B cell (primary cell): ENCODE measurements around the gene PLK2. TPM values are rescaled to one million over a fixed set of nuclear protein-coding genes. Genes with fewer than 3 reads are reported as not detected.

ENCODE experiments used
- ATAC-seq: fragments of 200-7000 bp; cut with Tn5 transposase; one replicate; pipeline ENCODE4 v1.10.0; 2021; ENCODE audit warnings: low read depth, mild to moderate bottlenecking, moderate number of reproducible peaks, moderate library complexity
- CTCF ChIA-PET: fragments of 350-600 bp; sonication (Branson Sonifier 250); formaldehyde crosslinking; loops from one replicate; lab custom pipeline; 2021; ENCODE audit warnings: antibody characterized with exemption, inconsistent platforms; lab: Charles Lee
- POLR2A ChIA-PET: fragments of 350-600 bp; sonication (Branson Sonifier 250); formaldehyde crosslinking; loops from one replicate; lab custom pipeline; 2021; ENCODE audit warnings: antibody characterized with exemption; lab: Charles Lee
- DNase-seq: peaks from one replicate; pipeline ENCODE4 v3.0.0; 2013
- H2AFZ ChIP-seq: 2 replicates; pipeline ENCODE4 v1.6.1; 2012; ENCODE audit warnings: mild to moderate bottlenecking, low read depth, low read length; ENCODE audit not compliant: insufficient read depth, poor library complexity, severe bottlenecking
- H3K27ac ChIP-seq, 2 donors: 1 replicate in 1 of 2; 2 replicates in 1 of 2; pipeline ENCODE4 v1.5.1; 2012 to 2013; ENCODE audit warnings: low read length in 2 of 2, mild to moderate bottlenecking in 2 of 2, moderate library complexity in 1 of 2
- H3K27me3 ChIP-seq, 4 experiments: fragments of 200-600 bp in 1 of 4; sonication (generic) in 1 of 4; replicated peaks in 1 of 4; 1 replicate in 2 of 4; 2 replicates in 2 of 4; pipeline versions ENCODE4 v1.6.1 to v1.7.0; 2013 to 2016; ENCODE audit warnings: low read length in 3 of 4, mild to moderate bottlenecking in 2 of 4, mixed read lengths in 1 of 4, moderate library complexity in 1 of 4; ENCODE audit not compliant: insufficient read depth in 4 of 4, control insufficient read depth in 3 of 4; ENCODE audit errors: control extremely low read depth in 1 of 4
- H3K36me3 ChIP-seq, 2 experiments: replicated peaks in 1 of 2; 1 replicate in 1 of 2; 2 replicates in 1 of 2; pipeline versions ENCODE4 v1.6.1 to v1.7.1; 2013; ENCODE audit warnings: low read length in 1 of 2; ENCODE audit not compliant: insufficient read depth in 2 of 2, control insufficient read depth in 1 of 2; ENCODE audit errors: control extremely low read depth in 1 of 2, extremely low read depth in 1 of 2
- H3K4me1 ChIP-seq, 2 donors: fragments of 200-600 bp in 1 of 2; sonication (generic) in 1 of 2; 1 replicate in 1 of 2; 2 replicates in 1 of 2; pipeline versions ENCODE4 v1.5.1 to v1.6.1; 2013 to 2017; ENCODE audit warnings: low read length in 2 of 2; ENCODE audit not compliant: control insufficient read depth in 2 of 2, insufficient read depth in 2 of 2
- H3K4me2 ChIP-seq: replicated peaks from 2 replicates; pipeline ENCODE3; 2012; ENCODE audit warnings: mild to moderate bottlenecking, low read depth, low read length; ENCODE audit not compliant: poor library complexity, severe bottlenecking
- H3K4me3 ChIP-seq, 5 experiments: fragments of 200-600 bp in 1 of 5; sonication (generic) in 1 of 5; 1 replicate in 3 of 5; 2 replicates in 2 of 5; pipeline versions ENCODE4 v1.5.1 to v1.7.0; 2011 to 2016; ENCODE audit warnings: low read length in 4 of 5, mild to moderate bottlenecking in 4 of 5, low read depth in 2 of 5, control low read depth in 1 of 5, moderate library complexity in 1 of 5; ENCODE audit not compliant: insufficient read depth in 1 of 5; ENCODE audit errors: control extremely low read depth in 1 of 5, extremely low read depth in 1 of 5
- H3K79me2 ChIP-seq: fragments of 200-600 bp; sonication (generic); one replicate; pipeline ENCODE4 v1.6.0; 2016; ENCODE audit warnings: low read length; ENCODE audit not compliant: control insufficient read depth, insufficient read depth
- H3K9ac ChIP-seq: fragments of 200-600 bp; sonication (generic); 2 replicates; pipeline ENCODE4 v1.6.1; 2017; ENCODE audit warnings: mild to moderate bottlenecking, low read length, moderate library complexity
- H3K9me3 ChIP-seq, 3 donors: one replicate each; pipeline versions ENCODE4 v1.6.1 to v1.7.1; 2013; ENCODE audit warnings: low read length in 2 of 3; ENCODE audit not compliant: control insufficient read depth in 2 of 3, insufficient read depth in 1 of 3; ENCODE audit errors: control extremely low read depth in 1 of 3
- H4K20me1 ChIP-seq: 2 replicates; pipeline ENCODE4 v1.6.0; 2012; ENCODE audit warnings: mild to moderate bottlenecking, low read length; ENCODE audit not compliant: insufficient read depth, control insufficient read depth, poor library complexity, severe bottlenecking
- H3K27ac Mint-ChIP-seq: one replicate; pipeline ENCODE4 v1.8.0; 2021; ENCODE audit warnings: mixed read lengths
- H3K27me3 Mint-ChIP-seq: one replicate; pipeline ENCODE4 v1.8.0; 2021; ENCODE audit warnings: mixed read lengths
- H3K4me1 Mint-ChIP-seq: one replicate; pipeline ENCODE4 v1.8.0; 2021; ENCODE audit warnings: mixed read lengths
- H3K4me3 Mint-ChIP-seq: one replicate; pipeline ENCODE4 v1.8.0; 2021; ENCODE audit warnings: mixed read lengths
- H3K9me3 Mint-ChIP-seq: one replicate; pipeline ENCODE4 v1.8.0; 2022; ENCODE audit warnings: mixed read lengths; ENCODE audit not compliant: insufficient read depth
- CTCF ChIP-seq: fragments of 200-600 bp; IDR thresholded peaks from one replicate; pipeline ENCODE4 v1.8.0; 2022; ENCODE audit warnings: antibody characterized with exemption, mild to moderate bottlenecking
- EZH2 ChIP-seq: IDR thresholded peaks from 2 replicates; pipeline ENCODE4 v1.6.1; 2012; ENCODE audit warnings: borderline replicate concordance, low read depth, mild to moderate bottlenecking, moderate library complexity, low read length; ENCODE audit not compliant: insufficient read depth, poor library complexity, severe bottlenecking
- WGBS: methylation state at CpG from one replicate; pipeline ENCODE4 v1.1.5; 2013; ENCODE audit warnings: missing lambda C conversion rate; ENCODE audit not compliant: insufficient coverage; 5-methylcytosine and 5-hydroxymethylcytosine counted together
- intact Hi-C: fragments of 100-400 bp; cut with micrococcal nuclease; formaldehyde crosslinking; loops from one replicate; pipeline ENCODE4 v1.10.0; 2022
- polyA plus RNA-seq: library from polyadenylated mRNA; depleted of rRNA; stranded (reverse); fragments of >200 nt; gene quantifications from 2 replicates; pipeline ENCODE4 v1.2.3, GENCODE V29; 2012
- total RNA-seq, 2 donors: library from RNA; stranded (reverse); fragments of 120-200 nt in 1 of 2; gene quantifications; 1 replicate in 1 of 2; 2 replicates in 1 of 2; pipeline versions ENCODE4 v1.2.3 to v1.2.4, GENCODE V29; 2013 to 2022

PLK2 gene
- total and polyA plus RNA-seq, 2 donors (not counting 1 experiment from before 2014, with no cell fraction given) = 32.2 to 47.2 TPM

DNA sequence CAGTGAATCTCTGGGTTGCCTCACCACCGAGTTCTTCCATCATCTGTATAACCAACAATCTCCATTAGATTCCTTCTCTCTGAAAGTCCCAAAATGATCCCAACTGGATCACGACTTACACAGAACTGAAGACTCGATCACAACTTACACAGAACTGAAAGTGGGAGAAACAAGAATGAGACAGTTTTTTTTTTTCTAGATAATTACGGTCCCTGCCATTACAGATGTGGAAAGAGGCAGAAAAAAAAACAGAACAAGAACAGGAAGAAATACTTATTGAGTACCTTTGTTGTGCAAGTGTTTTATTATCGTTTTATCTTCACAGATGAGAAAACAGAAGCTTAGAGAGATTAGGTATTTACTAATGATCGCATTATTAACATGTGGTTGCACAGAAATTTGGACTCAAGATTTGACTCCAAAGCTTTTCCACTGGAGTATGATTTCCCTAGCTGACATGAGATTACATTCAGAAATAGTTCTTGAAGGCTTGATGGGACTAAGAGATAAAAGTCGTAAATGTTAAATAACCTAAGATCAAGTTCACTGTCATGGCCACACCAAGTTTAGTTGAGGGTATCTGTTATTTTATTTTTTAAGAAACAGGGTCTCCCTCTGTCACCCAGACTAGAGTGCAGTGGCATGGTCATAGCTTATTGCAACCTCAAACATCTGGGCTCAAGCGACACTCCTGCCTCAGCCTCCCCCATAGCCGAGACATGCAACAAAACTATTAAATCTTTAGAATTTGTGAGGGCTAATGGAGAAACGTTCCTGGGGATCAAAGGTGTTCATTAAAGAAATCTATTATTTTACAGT, 8.9 kb downstream of the PLK2 start:
- Mint-ChIP-seq H3K9me3 (no peaks in the 10 kb centered on the region), H3K4me1 (no peaks in the 10 kb centered on the region), H3K4me3 (no peak overlapping the region), H3K27me3 (peaks cover 13% of the 10 kb centered on the region), H3K27ac (no peak overlapping the region)
- 90% methylated on average over 4 of the region's 10 CpGs for WGBS
- no peak overlapping the region for H3K4me2 ChIP-seq
- ChIA-PET POLR2A (no interaction called here), CTCF (interaction anchor here (0.6 to 0.9 kb wide), 2 partner anchors 12 to 351 kb away, joined by 3 read pairs; no protein-coding TSS in a partner anchor)
- DNase-seq (no peak), ATAC-seq (no peak)
- peaks cover 0 to 7% (median 0%) of the 10 kb centered on the region in 3 donors for H3K9me3 ChIP-seq
- no peaks in the 10 kb centered on the region for H3K4me1 ChIP-seq
- H3K4me3 ChIP-seq = no peak overlapping the region
- no peaks in the 10 kb centered on the region for H4K20me1 ChIP-seq
- H3K27me3 ChIP-seq = no peaks in the 10 kb centered on the region
- no peak overlapping the region for H3K27ac ChIP-seq
- no peak overlapping the region for H3K9ac ChIP-seq
- peaks cover 0 to 2% of the 10 kb centered on the region in 2 experiments for H3K36me3 ChIP-seq
- no peak overlapping the region for H2AFZ ChIP-seq
- no peaks in the 10 kb centered on the region for H3K79me2 ChIP-seq
- intact Hi-C loops = no loop called here
- TF ChIP-seq CTCF (no peak), EZH2 (no peak)

- intact Hi-C loops = no loop called here
- no peaks in the 10 kb centered on the region for H3K9me3 Mint-ChIP-seq
- WGBS = 100% methylated on average over 1 of the region's 3 CpGs
These were observed 9.9 kb downstream of the PLK2 start for GRCh38 chr5:58450018-58450417.

More at GRCh38 chr5:58450018-58450417, 9.9 kb downstream of the PLK2 start:
- DNase-seq = no peak
- H3K27me3 ChIP-seq = no peaks in the 10 kb centered on the region
- no peak for ATAC-seq
- H3K4me1 Mint-ChIP-seq = no peaks in the 10 kb centered on the region
- CTCF ChIA-PET = interaction anchor here (0.9 kb wide), 1 partner anchor 13 kb away, joined by 3 read pairs; no protein-coding TSS in a partner anchor
- H4K20me1 ChIP-seq = no peaks in the 10 kb centered on the region
- H3K36me3 ChIP-seq = peaks cover 0 to 2% of the 10 kb centered on the region in 2 experiments
- no peak overlapping the region for H3K27ac ChIP-seq
- H3K9me3 ChIP-seq = peaks cover 0 to 10% (median 0%) of the 10 kb centered on the region in 3 donors
- TF ChIP-seq CTCF (no peak), EZH2 (no peak)
- H3K4me3 ChIP-seq = no peak overlapping the region
- peaks cover 16% of the 10 kb centered on the region for H3K27me3 Mint-ChIP-seq
- no peak overlapping the region for H3K4me3 Mint-ChIP-seq
- H3K79me2 ChIP-seq = no peaks in the 10 kb centered on the region
- POLR2A ChIA-PET = no interaction called here
- no peaks in the 10 kb centered on the region for H3K4me1 ChIP-seq
- H3K27ac Mint-ChIP-seq = no peak overlapping the region
- H3K4me2 ChIP-seq = no peak overlapping the region
- no peak overlapping the region for H3K9ac ChIP-seq
- no peak overlapping the region for H2AFZ ChIP-seq
